ENCODE data around the gene TBCA. TPM values are rescaled to one million over a fixed set of nuclear protein-coding genes. Genes with fewer than 3 reads are reported as not detected.
"Not testable (repeated sequence)": the region's sequence is repeated elsewhere in the genome, so short reads cannot be mapped to it uniquely, and the experiment has no call there.

Gene TBCA
- total RNA-seq, 1 experiment from 2014 or later = 330 TPM

DNA sequence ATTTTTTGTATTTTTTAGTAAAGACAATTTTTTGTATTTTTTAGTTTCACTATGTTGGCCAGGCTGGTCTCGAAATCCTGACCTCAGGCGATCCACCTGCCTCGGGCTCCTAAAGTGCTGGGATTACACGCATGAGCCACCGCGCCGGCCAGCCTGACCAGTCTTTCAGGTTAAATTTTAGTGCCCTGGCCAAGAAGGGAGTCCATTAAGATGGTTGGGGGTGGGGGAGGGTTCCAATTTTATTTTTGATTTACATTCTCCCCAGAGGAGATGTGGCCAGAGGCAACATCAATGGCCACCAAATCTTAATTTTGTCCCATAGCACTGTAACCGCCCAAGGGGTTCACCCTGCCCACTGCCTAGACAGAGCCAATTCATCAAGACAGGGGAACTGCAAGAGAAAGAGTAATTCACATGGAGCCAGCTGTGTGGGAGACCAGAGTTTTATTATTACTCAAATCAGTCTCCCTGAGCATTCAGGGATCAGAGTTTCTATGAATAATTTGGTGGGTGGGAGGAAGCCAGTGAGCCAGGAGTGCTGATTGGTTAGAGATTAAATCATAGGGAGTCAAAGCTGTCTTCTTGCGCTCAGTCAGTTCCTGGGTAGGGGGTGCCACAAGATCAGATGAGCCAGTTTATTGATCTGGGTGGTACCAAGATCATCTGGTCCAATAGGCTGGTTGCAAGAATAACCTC lies 24.7 kb downstream of the TBCA start:
- H4K20me1 ChIP-seq (ENCODE audit: control insufficient read depth, insufficient read depth, insufficient read length) = no peaks in the 10 kb centered on the region

DNA sequence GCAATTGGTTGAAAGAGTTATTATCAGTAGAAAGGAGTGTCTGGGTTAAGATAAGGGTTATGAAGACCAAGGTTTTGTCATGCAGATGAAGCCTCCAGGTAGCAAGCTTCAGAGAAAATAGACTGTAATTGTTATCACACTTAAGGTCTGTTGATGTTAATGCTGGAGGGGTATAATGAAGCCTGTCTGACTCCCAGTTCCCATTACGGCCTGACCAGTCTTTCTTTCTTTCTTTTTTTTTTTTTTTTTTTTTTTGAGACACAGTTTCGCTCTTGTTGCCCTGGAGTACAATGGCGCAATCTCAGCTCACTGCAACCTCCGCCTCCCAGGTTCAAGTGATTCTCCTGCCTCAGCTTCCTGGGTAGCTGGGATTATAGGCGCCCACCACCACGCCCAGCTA lies 25.2 kb downstream of the TBCA start:
- peak overlapping the region in 2 of 3 experiments; percentile 69 to 91; a peak in 4 of 7 replicates for H3K27ac Mint-ChIP-seq
- H3K79me1 ChIP-seq (ENCODE audit: insufficient read depth, low read depth, low read length, poor library complexity, severe bottlenecking); H2BK120ac ChIP-seq (ENCODE audit: low read depth, low read length, poor library complexity, severe bottlenecking); H2AFZ ChIP-seq (ENCODE audit: low read length); H3K18ac ChIP-seq (ENCODE audit: insufficient read length, low read depth, low read length); H2BK15ac ChIP-seq (ENCODE audit: low read depth, low read length); H3K36me3 Mint-ChIP-seq (ENCODE audit: insufficient read depth in 1 of 3, low read depth in 3 of 3); H3K4me1 ChIP-seq (ENCODE audit: insufficient read depth, low read length); H2BK12ac ChIP-seq (ENCODE audit: insufficient read length, low read depth, low read length); H3K9me3 Mint-ChIP-seq; H3K27me3 ChIP-seq (ENCODE audit: insufficient read depth, low read length); H3K56ac ChIP-seq (ENCODE audit: insufficient read length, low read depth, low read length); H3K4me2 ChIP-seq (ENCODE audit: insufficient read depth, insufficient read length, low read length); H3K23me2 ChIP-seq (ENCODE audit: insufficient read length, low read depth, low read length, poor library complexity, severe bottlenecking); H3K27ac ChIP-seq (ENCODE audit: insufficient read length, low read depth, low read length); H3K27me3 Mint-ChIP-seq (ENCODE audit: low read depth); H3K9me3 ChIP-seq (ENCODE audit: control insufficient read depth, low read depth, low read length); H3K4ac ChIP-seq (ENCODE audit: low read depth, low read length); H4K20me1 ChIP-seq (ENCODE audit: control insufficient read depth, insufficient read depth, insufficient read length); H3T11ph ChIP-seq (ENCODE audit: low read length); H3K23ac ChIP-seq (ENCODE audit: insufficient read length, low read depth, low read length); DNase-seq; H3K9ac ChIP-seq (ENCODE audit: extremely low read depth, insufficient read length, low read length); H3K14ac ChIP-seq (ENCODE audit: insufficient read depth, low read length); H2BK20ac ChIP-seq (ENCODE audit: low read depth, low read length, poor library complexity, severe bottlenecking); H4K5ac ChIP-seq (ENCODE audit: insufficient read length, low read depth, low read length); H4K8ac ChIP-seq (replicated peaks; ENCODE audit: insufficient read length, low read depth, low read length); H2BK5ac ChIP-seq (ENCODE audit: insufficient read length, low read length); H4K91ac ChIP-seq (ENCODE audit: insufficient read length, low read depth, low read length); H2AK5ac ChIP-seq (ENCODE audit: insufficient read length, low read length): not testable (repeated sequence)
- peaks cover 43 to 47% of the 10 kb centered on the region in 2 experiments for H3K4me1 Mint-ChIP-seq
- peak overlapping the region; percentile 33 to 36; a peak in 2 of 5 replicates for H3K4me3 Mint-ChIP-seq
- peaks cover 16% of the 10 kb centered on the region; the same call in 1 of the 2 replicates for H3K79me2 ChIP-seq (ENCODE audit: insufficient read depth, low read length)
- WGBS (ENCODE audit: extremely low coverage, insufficient read length, low lambda C conversion rate) = no CpG with 5 or more reads among the region's 6 CpGs

More for the DNA sequence above, 24.7 kb downstream of the TBCA start:
- Histone ChIP-seq H3K4me1 (ENCODE audit: insufficient read depth, low read length) (no peaks in the 10 kb centered on the region; the same call in 1 of the 2 replicates), H2AFZ (ENCODE audit: low read length) (no peak overlapping the region), H3K14ac (ENCODE audit: insufficient read depth, low read length) (no peak overlapping the region), H4K5ac (ENCODE audit: insufficient read length, low read depth, low read length) (no peak overlapping the region), H3K4ac (ENCODE audit: low read depth, low read length) (no peak overlapping the region), H2BK5ac (ENCODE audit: insufficient read length, low read length) (no peak overlapping the region), H2BK20ac (ENCODE audit: low read depth, low read length, poor library complexity, severe bottlenecking) (no peak overlapping the region), H3T11ph (ENCODE audit: low read length) (no peak overlapping the region), H3K56ac (ENCODE audit: insufficient read length, low read depth, low read length) (no peak overlapping the region), H3K9ac (ENCODE audit: extremely low read depth, insufficient read length, low read length) (no peak overlapping the region), H3K9me3 (ENCODE audit: control insufficient read depth, low read depth, low read length) (no peaks in the 10 kb centered on the region), H3K79me2 (ENCODE audit: insufficient read depth, low read length) (peaks cover 21% of the 10 kb centered on the region; the same call in 1 of the 2 replicates), H2BK12ac (ENCODE audit: insufficient read length, low read depth, low read length) (no peak overlapping the region), H3K18ac (ENCODE audit: insufficient read length, low read depth, low read length) (no peak overlapping the region), H3K4me2 (ENCODE audit: insufficient read depth, insufficient read length, low read length) (peak overlapping the region; percentile 11), H3K23ac (ENCODE audit: insufficient read length, low read depth, low read length) (no peak overlapping the region), H4K8ac (replicated peaks; ENCODE audit: insufficient read length, low read depth, low read length) (no peak overlapping the region), H2BK120ac (ENCODE audit: low read depth, low read length, poor library complexity, severe bottlenecking) (no peak overlapping the region), H2AK5ac (ENCODE audit: insufficient read length, low read length) (no peak overlapping the region), H2BK15ac (ENCODE audit: low read depth, low read length) (no peak overlapping the region), H3K27ac (ENCODE audit: insufficient read length, low read depth, low read length) (no peak overlapping the region), H3K79me1 (ENCODE audit: insufficient read depth, low read depth, low read length, poor library complexity, severe bottlenecking) (peaks cover 3% of the 10 kb centered on the region), H3K23me2 (ENCODE audit: insufficient read length, low read depth, low read length, poor library complexity, severe bottlenecking) (no peaks in the 10 kb centered on the region), H4K91ac (ENCODE audit: insufficient read length, low read depth, low read length) (no peak overlapping the region), H3K27me3 (ENCODE audit: insufficient read depth, low read length) (no peaks in the 10 kb centered on the region)
- TF ChIP-seq, protein P1, sequence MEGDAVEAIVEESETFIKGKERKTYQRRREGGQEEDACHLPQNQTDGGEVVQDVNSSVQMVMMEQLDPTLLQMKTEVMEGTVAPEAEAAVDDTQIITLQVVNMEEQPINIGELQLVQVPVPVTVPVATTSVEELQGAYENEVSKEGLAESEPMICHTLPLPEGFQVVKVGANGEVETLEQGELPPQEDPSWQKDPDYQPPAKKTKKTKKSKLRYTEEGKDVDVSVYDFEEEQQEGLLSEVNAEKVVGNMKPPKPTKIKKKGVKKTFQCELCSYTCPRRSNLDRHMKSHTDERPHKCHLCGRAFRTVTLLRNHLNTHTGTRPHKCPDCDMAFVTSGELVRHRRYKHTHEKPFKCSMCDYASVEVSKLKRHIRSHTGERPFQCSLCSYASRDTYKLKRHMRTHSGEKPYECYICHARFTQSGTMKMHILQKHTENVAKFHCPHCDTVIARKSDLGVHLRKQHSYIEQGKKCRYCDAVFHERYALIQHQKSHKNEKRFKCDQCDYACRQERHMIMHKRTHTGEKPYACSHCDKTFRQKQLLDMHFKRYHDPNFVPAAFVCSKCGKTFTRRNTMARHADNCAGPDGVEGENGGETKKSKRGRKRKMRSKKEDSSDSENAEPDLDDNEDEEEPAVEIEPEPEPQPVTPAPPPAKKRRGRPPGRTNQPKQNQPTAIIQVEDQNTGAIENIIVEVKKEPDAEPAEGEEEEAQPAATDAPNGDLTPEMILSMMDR (conservative IDR thresholded peaks at IDR 0.05) = no peak
- no CpG with 5 or more reads among the region's 9 CpGs for WGBS (ENCODE audit: extremely low coverage, insufficient read length, low lambda C conversion rate)
- Mint-ChIP-seq H3K36me3 (ENCODE audit: insufficient read depth in 1 of 3, low read depth in 3 of 3) (peaks cover 0 to 4% (median under 1%) of the 10 kb centered on the region in 3 experiments; a peak in 3 of 7 replicates), H3K27ac (peak overlapping the region; percentile 40 to 91 (median 83)), H3K4me1 (peaks cover 47 to 51% of the 10 kb centered on the region in 2 experiments), H3K27me3 (ENCODE audit: low read depth) (no peaks in the 10 kb centered on the region), H3K4me3 (peak overlapping the region; percentile 36 to 63), H3K9me3 (no peaks in the 10 kb centered on the region)
- DNase-seq = no peak

Data from H9 (cell line).